Gastrocnemius medialis (tissue), 4 donors: ENCODE results near the gene PKHD1. TPM values are rescaled to one million over a fixed set of nuclear protein-coding genes. Genes with fewer than 3 reads are reported as not detected.

Experiments
- ATAC-seq, 2 donors: fragments of 150-250 bp; one replicate each; pipeline ENCODE4 v1.9.1; 2016
- DNase-seq, 2 donors: peaks; one replicate each; pipeline ENCODE4 v3.0.0-alpha.2; 2019
- H3K27ac ChIP-seq, 4 donors: fragments of 200-600 bp; sonication (generic); 1 replicate in 1 of 4; 2 replicates in 3 of 4; pipeline ENCODE4 v1.5.1; 2016 to 2018; ENCODE audit warnings: mild to moderate bottlenecking in 2 of 4, moderate library complexity in 1 of 4
- H3K27me3 ChIP-seq, 3 donors: fragments of 200-600 bp; sonication (generic) in 2 of 3; 1 replicate in 1 of 3; 2 replicates in 2 of 3; pipeline versions ENCODE4 v1.5.1 to v1.6.0; 2016 to 2019; ENCODE audit warnings: mild to moderate bottlenecking in 1 of 3, moderate library complexity in 1 of 3
- H3K36me3 ChIP-seq, 2 donors: fragments of 200-600 bp; sonication (generic) in 1 of 2; one replicate each; pipeline ENCODE4 v1.5.1; 2017 to 2018
- H3K4me1 ChIP-seq, 2 donors: fragments of 200-600 bp; sonication (generic) in 1 of 2; one replicate each; pipeline ENCODE4 v1.5.1; 2016 to 2017; ENCODE audit warnings: mild to moderate bottlenecking in 2 of 2
- H3K4me3 ChIP-seq, 4 donors: fragments of 200-600 bp; sonication (generic) in 3 of 4; 1 replicate in 1 of 4; 2 replicates in 3 of 4; pipeline ENCODE4 v1.5.1; 2016 to 2019; ENCODE audit warnings: mild to moderate bottlenecking in 2 of 4
- H3K9me3 ChIP-seq, 3 donors: fragments of 200-600 bp; sonication (generic) in 2 of 3; 1 replicate in 1 of 3; 2 replicates in 2 of 3; pipeline ENCODE4 v1.5.1; 2016 to 2019
- CTCF ChIP-seq, 5 experiments: fragments of 450-650 bp in 3 of 5; fragments of 200-600 bp in 2 of 5; sonication (generic) in 2 of 5; IDR thresholded peaks in 4 of 5; conservative IDR thresholded peaks in 1 of 5; 1 replicate in 4 of 5; 2 replicates in 1 of 5; pipeline ENCODE4 v1.5.1; 2016 to 2019; ENCODE audit warnings: antibody characterized with exemption in 5 of 5, mild to moderate bottlenecking in 3 of 5, moderate library complexity in 3 of 5
- POLR2A ChIP-seq, 2 donors: fragments of 450-650 bp; IDR thresholded peaks; one replicate each; pipeline ENCODE4 v1.6.1; 2017; ENCODE audit warnings: antibody characterized with exemption in 2 of 2, mild to moderate bottlenecking in 2 of 2, moderate library complexity in 2 of 2
- in situ Hi-C, 4 donors: fragments of 200-750 bp; cut with MboI; loops; one replicate each; pipeline versions ENCODE4 v1.15.0 to v1.8.0; 2017; ENCODE audit warnings: low sequenced_read_pairs in 4 of 4
- intact Hi-C: fragments of 100-400 bp; cut with DNase I; formaldehyde crosslinking; loops from one replicate; pipeline ENCODE4 v1.15.1; 2023; ENCODE audit warnings: low total_unique reads
- total RNA-seq, 4 donors: library from RNA; depleted of rRNA; stranded (reverse); fragments of >200 nt; gene quantifications; one replicate each; pipeline versions ENCODE4 v1.1.0 to v1.2.3, GENCODE V29; 2016

Gene PKHD1
- total RNA-seq, 4 donors from 2014 or later: 0.02 to 0.05 (median 0.02) TPM; not detected in 1

- Histone ChIP-seq H3K9me3 (no peaks in the 10 kb centered on the region), H3K27me3 (no peaks in the 10 kb centered on the region), H3K4me1 (no peaks in the 10 kb centered on the region), H3K4me3 (no peak overlapping the region), H3K27ac (no peak overlapping the region), H3K36me3 (no peaks in the 10 kb centered on the region)
- intact Hi-C loops (no loop called here), in situ Hi-C loops (no loop called here)
- TF ChIP-seq POLR2A (IDR thresholded peaks at IDR 0.05): no peak
- TF ChIP-seq CTCF (IDR thresholded peaks at IDR 0.05 in 4 of 5, conservative IDR thresholded peaks at IDR 0.05 in 1 of 5): no peak
- no peak for DNase-seq
- no peak for ATAC-seq
These were observed 309.8 kb downstream of the PKHD1 start for GRCh38 chr6:51777618-51778017.

GRCh38 chr6:51775942-51776860, 311.2 kb downstream of the PKHD1 start:
- TF ChIP-seq POLR2A (IDR thresholded peaks at IDR 0.05) (no peak), CTCF (IDR thresholded peaks at IDR 0.05 in 4 of 5, conservative IDR thresholded peaks at IDR 0.05 in 1 of 5) (no peak)
- ATAC-seq (no peak), DNase-seq (no peak)
- H3K4me1 ChIP-seq: no peaks in the 10 kb centered on the region
- H3K9me3 ChIP-seq: no peaks in the 10 kb centered on the region
- H3K27me3 ChIP-seq: no peaks in the 10 kb centered on the region
- H3K27ac ChIP-seq: no peak overlapping the region
- intact Hi-C loops: no loop called here
- H3K36me3 ChIP-seq: no peaks in the 10 kb centered on the region
- in situ Hi-C loops: no loop called here
- H3K4me3 ChIP-seq: no peak overlapping the region

- Histone ChIP-seq H3K9me3 (no peaks in the 10 kb centered on the region), H3K36me3 (no peaks in the 10 kb centered on the region), H3K27ac (no peak overlapping the region), H3K27me3 (no peaks in the 10 kb centered on the region), H3K4me3 (no peak overlapping the region), H3K4me1 (no peaks in the 10 kb centered on the region)
- ATAC-seq (no peak), DNase-seq (no peak)
- in situ Hi-C loops: no loop called here
- TF ChIP-seq CTCF (IDR thresholded peaks at IDR 0.05 in 4 of 5, conservative IDR thresholded peaks at IDR 0.05 in 1 of 5) (no peak), POLR2A (IDR thresholded peaks at IDR 0.05) (no peak)
- intact Hi-C loops: no loop called here
These were observed 319.3 kb downstream of the PKHD1 start for GRCh38 chr6:51768087-51768486.

GRCh38 chr6:51765230-51765629, 322.2 kb downstream of the PKHD1 start:
- DNase-seq (no peak), ATAC-seq (no peak)
- no peaks in the 10 kb centered on the region for H3K4me1 ChIP-seq
- TF ChIP-seq POLR2A (IDR thresholded peaks at IDR 0.05) (no peak), CTCF (IDR thresholded peaks at IDR 0.05 in 4 of 5, conservative IDR thresholded peaks at IDR 0.05 in 1 of 5) (no peak)
- H3K36me3 ChIP-seq: no peaks in the 10 kb centered on the region
- no peaks in the 10 kb centered on the region for H3K9me3 ChIP-seq
- in situ Hi-C loops (no loop called here), intact Hi-C loops (no loop called here)
- no peak overlapping the region for H3K27ac ChIP-seq
- H3K4me3 ChIP-seq: no peak overlapping the region
- no peaks in the 10 kb centered on the region for H3K27me3 ChIP-seq
